Activated CD4-positive, alpha-beta memory T cell treated with anti-CD3 and anti-CD28 coated beads for 36 hours (primary cell): ENCODE results near the gene SPTBN4. TPM values are rescaled to one million over a fixed set of nuclear protein-coding genes. Genes with fewer than 3 reads are reported as not detected.
"Not testable (repeated sequence)": the region's sequence is repeated elsewhere in the genome, so short reads cannot be mapped to it uniquely, and the experiment has no call there.

Source experiments
- CTCF ChIA-PET: fragments of 350-600 bp; sonication (Branson Sonifier 250); formaldehyde crosslinking; loops from one replicate; lab custom pipeline; 2021; ENCODE audit warnings: antibody characterized with exemption, inconsistent platforms; lab: Charles Lee
- POLR2A ChIA-PET: fragments of 350-600 bp; sonication (Branson Sonifier 250); formaldehyde crosslinking; loops from one replicate; lab custom pipeline; 2021; ENCODE audit warnings: antibody characterized with exemption; lab: Charles Lee
- DNase-seq: peaks from one replicate; pipeline ENCODE4 v3.0.0-alpha.2; 2020
- H3K27ac Mint-ChIP-seq: one replicate; pipeline ENCODE4 v1.8.0; 2021; ENCODE audit warnings: mixed read lengths
- H3K27me3 Mint-ChIP-seq: one replicate; pipeline ENCODE4 v1.8.0; 2021; ENCODE audit warnings: mixed read lengths
- H3K36me3 Mint-ChIP-seq: one replicate; pipeline ENCODE4 v1.8.0; 2021; ENCODE audit warnings: mixed read lengths
- H3K4me1 Mint-ChIP-seq: one replicate; pipeline ENCODE4 v1.8.0; 2021; ENCODE audit warnings: low read depth, mixed read lengths
- H3K4me3 Mint-ChIP-seq: one replicate; pipeline ENCODE4 v1.8.0; 2021; ENCODE audit warnings: mild to moderate bottlenecking, mixed read lengths
- H3K9me3 Mint-ChIP-seq: one replicate; pipeline ENCODE4 v1.8.0; 2021; ENCODE audit warnings: mixed read lengths
- intact Hi-C: fragments of 100-400 bp; cut with micrococcal nuclease; formaldehyde crosslinking; loops from one replicate; pipeline ENCODE4 v1.15.1; 2023
- total RNA-seq, 2 experiments: library from RNA; stranded (reverse); gene quantifications; one replicate each; pipeline ENCODE4 v1.2.3, GENCODE V29; 2021

The SPTBN4 gene
- total RNA-seq, 2 experiments from 2014 or later: 0.53 to 1.2 TPM

DNA sequence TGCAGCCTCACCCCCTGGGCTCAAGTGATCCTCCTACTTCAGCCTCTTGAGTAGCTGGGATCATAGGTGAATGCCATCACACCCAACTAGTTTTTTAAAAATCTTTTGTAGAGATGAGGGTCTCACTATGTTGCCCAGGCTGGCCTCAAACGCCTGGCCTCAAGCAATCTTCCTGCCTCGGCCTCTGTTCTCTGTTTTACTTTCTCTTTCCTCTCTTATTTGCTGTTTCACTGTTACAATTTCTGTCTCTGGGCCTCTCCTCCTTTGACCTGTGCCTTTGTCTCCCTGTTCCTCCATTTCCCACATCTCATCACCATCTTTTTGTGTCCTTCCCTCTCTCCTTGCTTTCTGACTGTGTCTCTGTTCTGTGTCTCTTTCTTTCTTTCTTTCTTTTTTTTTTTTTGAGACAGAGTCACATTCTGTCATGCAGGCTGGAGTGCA lies 119.2 kb downstream of the SPTBN4 start:
- no peaks in the 10 kb centered on the region for H3K27me3 Mint-ChIP-seq
- CTCF ChIA-PET: interaction anchor here (0.7 to 1.3 kb wide), 2 partner anchors 49 to 173 kb away, joined by 3 to 4 read pairs; partner anchors contain the start of gene PRX
- no peak for DNase-seq
- H3K4me3 Mint-ChIP-seq: no peak overlapping the region
- H3K4me1 Mint-ChIP-seq: peaks cover 5% of the 10 kb centered on the region
- POLR2A ChIA-PET: no interaction called here
- H3K27ac Mint-ChIP-seq: no peak overlapping the region
- no peaks in the 10 kb centered on the region for H3K9me3 Mint-ChIP-seq
- intact Hi-C loops: no loop called here
- peaks cover 36% of the 10 kb centered on the region for H3K36me3 Mint-ChIP-seq

GRCh38 chr19:40586611-40587010 lies 119.8 kb downstream of the SPTBN4 start:
- no peaks in the 10 kb centered on the region for H3K27me3 Mint-ChIP-seq
- peaks cover 5% of the 10 kb centered on the region for H3K4me1 Mint-ChIP-seq
- DNase-seq: no peak
- ChIA-PET POLR2A (no interaction called here), CTCF (interaction anchor here (0.7 to 1.5 kb wide), 3 partner anchors 37 to 174 kb away, joined by 3 to 4 read pairs (median 3); partner anchors contain the start of gene PRX)
- H3K4me3 Mint-ChIP-seq: no peak overlapping the region
- H3K27ac Mint-ChIP-seq: no peak overlapping the region
- H3K36me3 Mint-ChIP-seq: peaks cover 32% of the 10 kb centered on the region
- no peaks in the 10 kb centered on the region for H3K9me3 Mint-ChIP-seq
- intact Hi-C loops: no loop called here

GRCh38 chr19:40588110-40588854 lies 121.5 kb downstream of the SPTBN4 start:
- Mint-ChIP-seq H3K27ac (no peak overlapping the region), H3K9me3 (no peaks in the 10 kb centered on the region), H3K4me3 (no peak overlapping the region), H3K36me3 (peaks cover 26% of the 10 kb centered on the region), H3K4me1 (peaks cover 5% of the 10 kb centered on the region), H3K27me3 (no peaks in the 10 kb centered on the region)
- POLR2A ChIA-PET: interaction anchor here (0.6 kb wide), 1 partner anchor 11 kb away, joined by 3 read pairs; no protein-coding TSS in a partner anchor
- intact Hi-C loops: no loop called here
- CTCF ChIA-PET: no interaction called here
- no peak for DNase-seq

DNA sequence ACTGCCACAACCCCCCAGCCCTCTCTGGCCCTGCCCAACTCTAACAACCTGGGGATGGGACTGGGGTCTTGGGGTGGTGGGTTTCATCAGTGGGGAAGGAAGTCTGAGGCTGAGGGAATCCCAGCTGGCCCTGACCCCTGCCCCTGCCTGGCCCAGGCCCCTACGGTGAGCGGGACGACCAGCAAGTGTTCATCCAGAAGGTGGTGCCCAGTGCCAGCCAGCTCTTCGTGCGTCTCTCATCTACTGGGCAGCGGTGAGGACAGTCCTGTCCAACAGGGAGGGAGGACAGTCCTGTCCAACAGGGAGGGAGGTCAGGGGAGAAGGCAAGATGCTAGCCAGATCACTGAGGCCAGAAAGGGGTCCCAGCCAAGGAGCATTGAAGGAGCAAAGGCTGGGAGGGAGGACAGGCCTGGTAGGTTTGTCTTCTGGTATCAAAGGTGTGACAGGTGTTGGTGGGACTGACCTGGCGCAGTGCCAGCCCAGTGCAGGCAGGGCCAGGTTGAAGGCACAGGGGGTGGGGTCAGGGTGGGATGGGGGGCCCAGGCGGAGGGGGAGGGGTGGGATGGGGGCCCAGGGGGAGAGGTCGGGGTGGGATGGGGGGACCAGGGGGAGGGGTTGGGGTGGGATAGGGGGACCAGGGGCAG lies 122.2 kb downstream of the SPTBN4 start:
- H3K9me3 Mint-ChIP-seq: no peaks in the 10 kb centered on the region
- DNase-seq: no peak
- H3K27me3 Mint-ChIP-seq: no peaks in the 10 kb centered on the region
- H3K4me1 Mint-ChIP-seq: peaks cover 6% of the 10 kb centered on the region
- POLR2A ChIA-PET: interaction anchor here (0.6 kb wide), 1 partner anchor 10 kb away, joined by 3 read pairs; no protein-coding TSS in a partner anchor
- CTCF ChIA-PET: no interaction called here
- no peak overlapping the region for H3K4me3 Mint-ChIP-seq
- intact Hi-C loops: no loop called here
- H3K36me3 Mint-ChIP-seq: peaks cover 22% of the 10 kb centered on the region
- no peak overlapping the region for H3K27ac Mint-ChIP-seq

DNA sequence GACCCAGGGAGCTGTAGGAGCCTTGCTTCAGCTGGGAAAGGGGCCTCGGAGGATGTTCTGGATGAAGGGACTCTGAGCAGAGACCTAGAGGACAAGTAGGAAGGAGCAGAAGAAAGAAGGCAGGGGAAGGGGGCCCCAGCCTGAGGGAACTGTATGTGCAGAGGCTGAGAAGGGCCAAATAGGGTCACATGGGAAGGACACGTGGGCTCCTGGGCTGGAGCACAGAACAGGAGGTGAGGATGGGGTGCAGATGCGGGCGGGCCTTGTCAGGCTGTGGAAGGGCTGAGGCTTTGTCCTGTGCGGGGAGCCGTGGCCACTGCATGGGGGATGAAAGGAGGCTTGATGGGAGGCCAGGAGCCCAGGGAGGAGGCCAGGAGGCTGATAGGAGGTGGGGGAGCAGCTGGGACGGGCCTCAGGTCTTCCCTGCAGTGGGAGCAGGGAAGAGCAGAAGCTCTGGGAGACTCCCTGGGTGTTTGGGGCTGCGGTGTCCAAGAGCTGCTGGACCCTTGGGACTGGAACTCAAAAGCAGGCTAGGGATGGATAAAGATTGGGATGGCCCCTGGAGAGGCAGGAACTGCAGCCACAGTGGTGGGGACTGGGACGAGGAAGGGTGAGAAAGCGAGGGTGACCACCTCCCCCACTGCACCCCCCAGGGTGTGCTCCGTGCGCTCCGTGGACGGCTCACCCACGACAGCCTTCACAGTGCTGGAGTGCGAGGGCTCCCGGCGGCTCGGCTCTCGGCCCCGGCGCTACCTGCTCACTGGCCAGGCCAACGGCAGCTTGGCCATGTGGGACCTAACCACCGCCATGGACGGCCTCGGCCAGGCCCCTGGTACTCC lies 123.0 kb downstream of the SPTBN4 start:
- CTCF ChIA-PET: no interaction called here
- Mint-ChIP-seq H3K4me1 (peaks cover 13% of the 10 kb centered on the region), H3K4me3 (no peak overlapping the region), H3K27me3 (no peaks in the 10 kb centered on the region), H3K27ac (no peak overlapping the region), H3K36me3 (peaks cover 22% of the 10 kb centered on the region), H3K9me3 (no peaks in the 10 kb centered on the region)
- intact Hi-C loops: no loop called here
- DNase-seq: no peak
- POLR2A ChIA-PET: interaction anchor here (1.1 kb wide), 1 partner anchor 10 kb away, joined by 3 read pairs; no protein-coding TSS in a partner anchor

- H3K36me3 Mint-ChIP-seq: peaks cover 21% of the 10 kb centered on the region
- H3K27ac Mint-ChIP-seq: no peak overlapping the region
- peaks cover 15% of the 10 kb centered on the region for H3K4me1 Mint-ChIP-seq
- DNase-seq: no peak
- no peak overlapping the region for H3K4me3 Mint-ChIP-seq
- no peaks in the 10 kb centered on the region for H3K9me3 Mint-ChIP-seq
- ChIA-PET CTCF (interaction anchor here (0.9 to 1.3 kb wide), 2 partner anchors 10 to 44 kb away, joined by 3 read pairs; partner anchors contain the start of gene LTBP4), POLR2A (interaction anchor here (1.1 kb wide), 1 partner anchor 9 kb away, joined by 3 read pairs; no protein-coding TSS in a partner anchor)
- no peaks in the 10 kb centered on the region for H3K27me3 Mint-ChIP-seq
- intact Hi-C loops: no loop called here
Observed at GRCh38 chr19:40590464-40591265, 123.9 kb downstream of the SPTBN4 start.

GRCh38 chr19:40591724-40592123 lies 124.9 kb downstream of the SPTBN4 start:
- CTCF ChIA-PET, DNase-seq, H3K9me3 Mint-ChIP-seq, H3K4me3 Mint-ChIP-seq, H3K27ac Mint-ChIP-seq, intact Hi-C loops, H3K27me3 Mint-ChIP-seq, POLR2A ChIA-PET: not testable (repeated sequence)
- Mint-ChIP-seq H3K36me3 (peaks cover 13% of the 10 kb centered on the region), H3K4me1 (peaks cover 14% of the 10 kb centered on the region)

DNA sequence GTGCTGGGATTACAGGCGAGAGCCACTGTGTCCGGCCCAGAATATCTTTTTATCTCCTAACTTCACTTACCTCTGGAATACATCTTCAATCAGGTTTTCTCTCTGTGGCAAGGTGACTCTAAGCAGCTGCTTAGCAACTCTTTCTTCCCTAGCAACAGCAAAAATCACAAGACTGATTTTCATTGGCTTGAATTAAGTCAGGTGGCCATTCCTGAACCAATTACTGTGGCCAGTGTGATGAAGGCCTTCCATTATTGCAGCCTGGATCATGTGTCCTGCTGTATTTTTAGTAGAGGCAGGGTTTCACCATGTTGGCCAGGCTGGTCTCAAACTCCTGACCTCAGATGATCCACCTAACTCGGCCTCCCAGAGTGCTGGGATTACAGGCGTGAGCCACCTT lies 125.4 kb downstream of the SPTBN4 start:
- intact Hi-C loops: no loop called here
- H3K9me3 Mint-ChIP-seq: no peaks in the 10 kb centered on the region
- no peak overlapping the region for H3K27ac Mint-ChIP-seq
- H3K36me3 Mint-ChIP-seq: peaks cover 10% of the 10 kb centered on the region
- ChIA-PET POLR2A (no interaction called here), CTCF (no interaction called here)
- peaks cover 14% of the 10 kb centered on the region for H3K4me1 Mint-ChIP-seq
- no peak overlapping the region for H3K4me3 Mint-ChIP-seq
- DNase-seq: no peak
- peaks cover 2% of the 10 kb centered on the region for H3K27me3 Mint-ChIP-seq

GRCh38 chr19:40594255-40594654 lies 127.5 kb downstream of the SPTBN4 start:
- Mint-ChIP-seq H3K27me3 (peaks cover 15% of the 10 kb centered on the region), H3K27ac (no peak overlapping the region), H3K4me1 (peaks cover 28% of the 10 kb centered on the region), H3K4me3 (no peak overlapping the region), H3K36me3 (no peaks in the 10 kb centered on the region), H3K9me3 (no peaks in the 10 kb centered on the region)
- ChIA-PET CTCF (interaction anchor here (1.8 kb wide), 1 partner anchor 45 kb away, joined by 6 read pairs; no protein-coding TSS in a partner anchor), POLR2A (interaction anchor here (0.6 kb wide), 1 partner anchor 129 kb away, joined by 5 read pairs; the partner anchor contains the start of gene BLVRB)
- intact Hi-C loops: no loop called here
- DNase-seq: no peak

GRCh38 chr19:40594657-40595091 lies 127.9 kb downstream of the SPTBN4 start:
- H3K4me3 Mint-ChIP-seq: no peak overlapping the region
- ChIA-PET CTCF (interaction anchor here (0.9 to 2.4 kb wide), 4 partner anchors 10 to 174 kb away, joined by 3 to 6 read pairs (median 6); no protein-coding TSS in a partner anchor), POLR2A (no interaction called here)
- DNase-seq: no peak
- no peaks in the 10 kb centered on the region for H3K9me3 Mint-ChIP-seq
- H3K4me1 Mint-ChIP-seq: peaks cover 32% of the 10 kb centered on the region
- no peaks in the 10 kb centered on the region for H3K36me3 Mint-ChIP-seq
- intact Hi-C loops: no loop called here
- no peak overlapping the region for H3K27ac Mint-ChIP-seq
- H3K27me3 Mint-ChIP-seq: peaks cover 18% of the 10 kb centered on the region
